Ovary (tissue), 9 donors: Measurements from ENCODE around the gene UST. TPM values are rescaled to one million over a fixed set of nuclear protein-coding genes. Genes with fewer than 3 reads are reported as not detected.

Source experiments
- DNase-seq, 5 donors: peaks; one replicate each; pipeline ENCODE4 v3.0.0-alpha.2; 2019 to 2020
- H3K27ac ChIP-seq, 2 donors: fragments of 200-600 bp; one replicate each; pipeline versions ENCODE4 v1.5.1 to v1.8.0; 2019 to 2022
- H3K27me3 ChIP-seq: fragments of 200-600 bp; one replicate; pipeline ENCODE4 v1.8.0; 2022
- H3K36me3 ChIP-seq: fragments of 200-600 bp; sonication (generic); one replicate; pipeline ENCODE4 v1.5.1; 2019
- H3K4me1 ChIP-seq: one replicate; pipeline ENCODE4 v1.8.1; 2013; ENCODE audit warnings: mild to moderate bottlenecking, moderate library complexity; ENCODE audit not compliant: insufficient read depth
- H3K4me3 ChIP-seq: fragments of 200-600 bp; sonication (generic); one replicate; pipeline ENCODE4 v1.5.1; 2017
- H3K9me3 ChIP-seq, 2 donors: fragments of 200-600 bp in 1 of 2; sonication (generic) in 1 of 2; one replicate each; pipeline versions ENCODE4 v1.5.1 to v1.8.1; 2013 to 2019; ENCODE audit warnings: mild to moderate bottlenecking in 1 of 2, moderate library complexity in 1 of 2
- CTCF ChIP-seq, 3 donors: fragments of 450-650 bp in 2 of 3; fragments of 200-600 bp in 1 of 3; IDR thresholded peaks; one replicate each; pipeline versions ENCODE4 v1.5.1 to v1.8.0; 2016 to 2022; ENCODE audit warnings: antibody characterized with exemption in 3 of 3, mild to moderate bottlenecking in 1 of 3
- EP300 ChIP-seq: sonication (generic); formaldehyde crosslinking; IDR thresholded peaks from one replicate; pipeline ENCODE4 v1.6.1; 2017; ENCODE audit warnings: antibody characterized with exemption
- POLR2A ChIP-seq: fragments of 450-650 bp; IDR thresholded peaks from one replicate; pipeline ENCODE4 v1.6.1; 2017; ENCODE audit warnings: antibody characterized with exemption, mild to moderate bottlenecking, moderate library complexity
- WGBS, 3 donors: extraction: QIAGEN DNeasy Blood & Tissue Kit in 1 of 3; methylation state at CpG; one replicate each; pipeline versions ENCODE4 v1.1.5 to v1.1.7; 2013 to 2017; 5-methylcytosine and 5-hydroxymethylcytosine counted together
- intact Hi-C, 4 donors: fragments of 100-400 bp; cut with DNase I; formaldehyde crosslinking; loops; one replicate each; pipeline versions ENCODE4 v1.11.0 to v1.15.1; 2022 to 2023
- polyA plus RNA-seq, 2 donors: library from polyadenylated mRNA; stranded (reverse); fragments of 200-250 nt in 1 of 2; fragments of 350-450 nt in 1 of 2; fragmentation: Illumina TruSeq in 1 of 2; extraction: RNeasy Lipid Tissue Mini Kit (QIAGEN cat#74804) in 1 of 2; gene quantifications; one replicate each; pipeline ENCODE4 v1.2.3, GENCODE V29; 2013 to 2014
- total RNA-seq, 7 donors: library from RNA; depleted of rRNA in 2 of 7; stranded (reverse); fragments of >200 nt in 2 of 7; fragmentation: NEBNext Ultra II Directional in 3 of 7; extraction: Animal tissue kit (Norgen Biotek cat#: 25700) in 3 of 7; gene quantifications; one replicate each; pipeline versions ENCODE4 v1.1.0 to v1.2.4, GENCODE V29; 2016 to 2023
- donor health status: DM: no; HTN: no; CAD: no; lungs with moderate emphysema.
- donor health status: DM: no; HTN: no; CAD: no.
- donor health status: Bipolar disorder and iron deficiency.
- donor health status: DM: yes; HTN: yes; CAD: no.
- donor health status: DM: no; HTN: no; CAD: no.
- donor health status: DM: yes; HTN: yes; CAD: no.

The UST gene
- total and polyA plus RNA-seq, 9 donors = 11.8 to 20.1 (median 16.5) TPM

- Histone ChIP-seq H3K4me1 (peaks cover 14% of the 10 kb centered on the region), H3K27me3 (no peaks in the 10 kb centered on the region), H3K9me3 (no peaks in the 10 kb centered on the region), H3K4me3 (no peak overlapping the region), H3K36me3 (no peaks in the 10 kb centered on the region), H3K27ac (peak overlapping the region in 1 of 2 donors; percentile 72)
- intact Hi-C loops = loop anchor here (5.0 to 10.0 kb wide), 5 partner anchors 46 to 473 kb away; no protein-coding TSS in a partner anchor
- TF ChIP-seq CTCF (IDR thresholded peaks at IDR 0.05) (no peak), POLR2A (no peak), EP300 (no peak)
- no peak for DNase-seq
- WGBS, 3 donors = 51 to 60% (median 52%) methylated on average over 4 of the region's 4 CpGs
These were observed 284.5 kb downstream of the UST start for GRCh38 chr6:149031201-149031858.

GRCh38 chr6:149031859-149032598 lies 285.2 kb downstream of the UST start:
- TF ChIP-seq EP300 = no peak
- TF ChIP-seq CTCF (IDR thresholded peaks at IDR 0.05) = no peak
- TF ChIP-seq POLR2A = no peak
- no peak overlapping the region for H3K4me3 ChIP-seq
- DNase-seq = peak; percentile 52 to 66 (median 59)
- H3K36me3 ChIP-seq = no peaks in the 10 kb centered on the region
- no peaks in the 10 kb centered on the region for H3K27me3 ChIP-seq
- H3K27ac ChIP-seq = peak overlapping the region; percentile 22 to 72
- intact Hi-C loops = loop anchor here (5.0 to 10.0 kb wide), 5 partner anchors 45 to 473 kb away; no protein-coding TSS in a partner anchor
- H3K4me1 ChIP-seq = peaks cover 17% of the 10 kb centered on the region
- 52 to 65% (median 57%) methylated on average over 18 of the region's 18 CpGs for WGBS, 3 donors
- H3K9me3 ChIP-seq = no peaks in the 10 kb centered on the region

GRCh38 chr6:149032599-149033405 lies 286.0 kb downstream of the UST start:
- Histone ChIP-seq H3K27me3 (no peaks in the 10 kb centered on the region), H3K9me3 (no peaks in the 10 kb centered on the region), H3K36me3 (no peaks in the 10 kb centered on the region), H3K27ac (peak overlapping the region; percentile 22 to 72), H3K4me1 (peaks cover 17% of the 10 kb centered on the region), H3K4me3 (no peak overlapping the region)
- 5 to 16% (median 7%) methylated on average over 8 of the region's 8 CpGs for WGBS, 3 donors
- DNase-seq = peak; percentile 50 to 63 (median 61)
- intact Hi-C loops = loop anchor here (5.0 to 10.0 kb wide), 5 partner anchors 44 to 472 kb away; no protein-coding TSS in a partner anchor
- TF ChIP-seq CTCF (IDR thresholded peaks at IDR 0.05) (peak in 1 of 3 donors; percentile 9), POLR2A (no peak)

GRCh38 chr6:149033454-149033853 lies 286.6 kb downstream of the UST start:
- WGBS, 3 donors = 60 to 85% (median 73%) methylated on average over 5 of the region's 5 CpGs

More at GRCh38 chr6:149033454-149033853, 286.6 kb downstream of the UST start:
- no peaks in the 10 kb centered on the region for H3K9me3 ChIP-seq
- intact Hi-C loops = loop anchor here (5.0 to 10.0 kb wide), 5 partner anchors 44 to 471 kb away; no protein-coding TSS in a partner anchor
- no peak overlapping the region for H3K27ac ChIP-seq
- no peaks in the 10 kb centered on the region for H3K27me3 ChIP-seq
- no peak for TF ChIP-seq CTCF (IDR thresholded peaks at IDR 0.05)
- TF ChIP-seq POLR2A = no peak
- TF ChIP-seq EP300 = no peak
- no peak overlapping the region for H3K4me3 ChIP-seq
- no peaks in the 10 kb centered on the region for H3K36me3 ChIP-seq
- no peak for DNase-seq
- H3K4me1 ChIP-seq = peaks cover 17% of the 10 kb centered on the region
